HCT116 (cell line): ENCODE results near the gene SH3TC1. TPM values are rescaled to one million over a fixed set of nuclear protein-coding genes. Genes with fewer than 3 reads are reported as not detected.

Source experiments
- ATAC-seq: fragments of 200-7000 bp; cut with Tn5 transposase; 2 replicates; pipeline ENCODE4 v1.9.1; 2020; ENCODE audit warnings: mild to moderate bottlenecking, moderate library complexity
- BruUV-seq: library from RNA; stranded (reverse); fragments of 400-500 nt; replicated peaks from 2 replicates; lab custom pipeline; 2021; lab: Mats Ljungman, UMichigan
- CTCF ChIA-PET: fragments of 300-600 bp; sonication (Branson Sonifier 250); formaldehyde crosslinking; loops from one replicate; lab custom pipeline; 2021; ENCODE audit warnings: antibody characterized with exemption; lab: Charles Lee
- POLR2A ChIA-PET: fragments of 300-600, 350-600 bp; sonication (Branson Sonifier 250); formaldehyde crosslinking; loops from one replicate; lab custom pipeline; 2021; ENCODE audit warnings: antibody characterized with exemption; lab: Charles Lee
- RAD21 ChIA-PET, 2 experiments: fragments of 300-600 bp; sonication (Branson Sonifier 250); formaldehyde crosslinking; loops; one replicate each; lab custom pipeline; 2023; ENCODE audit warnings: low total read pairs in 2 of 2; ENCODE audit not compliant: uncharacterized antibody in 2 of 2, unreplicated experiment in 2 of 2, low non-redundant PET in 1 of 2; lab: Charles Lee
- DNase-seq: peaks from one replicate; pipeline ENCODE4 v3.0.0-alpha.2; 2010; ENCODE audit warnings: low read depth, low spot score
- H2AFZ ChIP-seq: fragments of 200-600 bp; shearing (Covaris generic), sonication (generic); 2 replicates; pipeline ENCODE4 v1.6.1; 2017; ENCODE audit warnings: low read depth, mixed run types, mixed read lengths, antibody characterized with exemption, low read length; ENCODE audit not compliant: poor library complexity, severe bottlenecking
- H3K27ac ChIP-seq: 2 replicates; pipeline ENCODE4 v1.5.1; 2012; ENCODE audit warnings: low read depth, low read length
- H3K27me3 ChIP-seq: fragments of 200-600 bp; sonication (generic); 2 replicates; pipeline ENCODE4 v1.6.1; 2016; ENCODE audit warnings: mixed run types, low read length, mixed read lengths; ENCODE audit not compliant: insufficient read depth
- H3K36me3 ChIP-seq, 2 experiments: fragments of 200-500 bp in 1 of 2; fragments of 200-600 bp in 1 of 2; sonication (Bioruptor generic) in 1 of 2; sonication (generic) in 1 of 2; 2 replicates each; pipeline versions ENCODE4 v1.5.1 to v1.6.1; 2014 to 2016; ENCODE audit warnings: low read length in 2 of 2, inconsistent platforms in 1 of 2, mixed read lengths in 1 of 2, mixed run types in 1 of 2; ENCODE audit not compliant: insufficient read depth in 2 of 2, control insufficient read depth in 1 of 2
- H3K4me1 ChIP-seq, 2 experiments: fragments of 200-600 bp in 1 of 2; sonication (generic) in 1 of 2; 2 replicates each; pipeline versions ENCODE4 v1.5.1 to v1.6.1; 2012 to 2017; ENCODE audit warnings: low read length in 2 of 2, inconsistent platforms in 1 of 2, mild to moderate bottlenecking in 1 of 2, mixed read lengths in 1 of 2, mixed run types in 1 of 2, moderate library complexity in 1 of 2; ENCODE audit not compliant: insufficient read depth in 2 of 2, control insufficient read depth in 1 of 2
- H3K4me2 ChIP-seq: fragments of 200-600 bp; sonication (generic); 2 replicates; pipeline ENCODE4 v1.6.1; 2017; ENCODE audit warnings: mixed run types, low read length, mixed read lengths
- H3K4me3 ChIP-seq, 2 experiments: fragments of 200-600 bp in 1 of 2; sonication (generic) in 1 of 2; replicated peaks in 1 of 2; 2 replicates each; pipeline ENCODE4 v1.5.1; 2011 to 2016; ENCODE audit warnings: low read length in 2 of 2, control low read depth in 1 of 2, low read depth in 1 of 2, mild to moderate bottlenecking in 1 of 2, mixed read lengths in 1 of 2, mixed run types in 1 of 2
- H3K79me2 ChIP-seq: fragments of 200-600 bp; sonication (generic); 2 replicates; pipeline ENCODE4 v1.6.1; 2017; ENCODE audit warnings: mild to moderate bottlenecking, mixed run types, low read length, moderate library complexity, mixed read lengths; ENCODE audit not compliant: insufficient read depth
- H3K9ac ChIP-seq: fragments of 200-600 bp; sonication (generic); 2 replicates; pipeline ENCODE4 v1.6.1; 2016; ENCODE audit warnings: low read length, mixed read lengths
- H3K9me2 ChIP-seq: fragments of 200-600 bp; sonication (generic), shearing (Covaris generic); 2 replicates; pipeline ENCODE4 v1.6.1; 2017; ENCODE audit warnings: mixed run types, mild to moderate bottlenecking, moderate library complexity; ENCODE audit not compliant: insufficient read depth
- H3K9me3 ChIP-seq, 2 experiments: fragments of 200-500 bp in 1 of 2; fragments of 200-600 bp in 1 of 2; sonication (Bioruptor generic) in 1 of 2; sonication (generic) in 1 of 2; 2 replicates each; pipeline ENCODE4 v1.6.1; 2014 to 2017; ENCODE audit warnings: low read length in 2 of 2, mixed read lengths in 2 of 2, inconsistent platforms in 1 of 2, low read depth in 1 of 2, mild to moderate bottlenecking in 1 of 2, mixed run types in 1 of 2, moderate library complexity in 1 of 2; ENCODE audit not compliant: control insufficient read depth in 1 of 2, insufficient read depth in 1 of 2
- H4K20me1 ChIP-seq: fragments of 200-600 bp; sonication (generic), shearing (Covaris generic); 2 replicates; pipeline ENCODE4 v1.6.1; 2017; ENCODE audit warnings: mixed run types, mild to moderate bottlenecking, moderate library complexity; ENCODE audit not compliant: insufficient read depth
- CBX3 ChIP-seq: IDR thresholded peaks from 2 replicates; pipeline ENCODE4 v1.6.1; 2012; ENCODE audit warnings: low read depth
- CEBPB ChIP-seq: IDR thresholded peaks from 2 replicates; pipeline ENCODE4 v1.6.1; 2012; ENCODE audit warnings: low read depth
- ELF1 ChIP-seq: IDR thresholded peaks from 2 replicates; pipeline ENCODE4 v1.6.1; 2012; ENCODE audit warnings: low read depth, borderline replicate concordance
- EZH2phosphoT487 ChIP-seq: fragments of 200-600 bp; IDR thresholded peaks from 2 replicates; pipeline ENCODE4 v1.6.1; 2018; ENCODE audit warnings: antibody characterized with exemption, borderline replicate concordance
- FOSL1 ChIP-seq: IDR thresholded peaks from 2 replicates; pipeline ENCODE4 v1.6.1; 2012; ENCODE audit warnings: low read depth
- POLR2A ChIP-seq: IDR thresholded peaks from 2 replicates; pipeline ENCODE4 v1.7.0; 2011; ENCODE audit warnings: borderline replicate concordance; ENCODE audit not compliant: insufficient read depth, insufficient read length; ENCODE audit errors: extremely low read depth
- POLR2AphosphoS5 ChIP-seq: IDR thresholded peaks from 2 replicates; pipeline ENCODE4 v1.6.1; 2011; ENCODE audit warnings: mild to moderate bottlenecking, low read depth, low read length, moderate library complexity
- RAD21 ChIP-seq: IDR thresholded peaks from 2 replicates; pipeline ENCODE4 v1.6.1; 2012; ENCODE audit warnings: low read depth, mild to moderate bottlenecking
- SIN3A ChIP-seq: IDR thresholded peaks from 2 replicates; pipeline ENCODE4 v1.6.1; 2012; ENCODE audit warnings: low read depth
- SP1 ChIP-seq: IDR thresholded peaks from 2 replicates; pipeline ENCODE4 v1.6.1; 2012; ENCODE audit warnings: low read depth
- SRF ChIP-seq: IDR thresholded peaks from 2 replicates; pipeline ENCODE4 v1.6.1; 2012; ENCODE audit warnings: low read depth
- TCF7L2 ChIP-seq: IDR thresholded peaks from 2 replicates; pipeline ENCODE4 v1.7.0; 2011; ENCODE audit warnings: borderline replicate concordance, inconsistent platforms; ENCODE audit not compliant: insufficient read depth, insufficient read length; ENCODE audit errors: extremely low read depth
- YY1 ChIP-seq: IDR thresholded peaks from 2 replicates; pipeline ENCODE4 v1.6.1; 2011; ENCODE audit warnings: low read length, low read depth, moderate library complexity, mild to moderate bottlenecking; ENCODE audit not compliant: insufficient replicate concordance; ENCODE audit errors: extremely low read depth
- ZFX ChIP-seq: fragments of 450-650 bp; IDR thresholded peaks from 2 replicates; pipeline ENCODE4 v1.6.1; 2017
- ZNF274 ChIP-seq: fragments of 200-500 bp; sonication (Bioruptor generic); IDR thresholded peaks from 2 replicates; pipeline ENCODE4 v1.6.1; 2014; ENCODE audit warnings: mild to moderate bottlenecking, low read depth, low read length, inconsistent platforms
- intact Hi-C: fragments of 100-400 bp; cut with micrococcal nuclease; formaldehyde crosslinking; loops from 2 replicates; pipeline ENCODE4 v1.10.0; 2022
- total RNA-seq: library from RNA; stranded (reverse); gene quantifications from one replicate; pipeline ENCODE4 v1.2.1, GENCODE V29; 2021; ENCODE audit not compliant: unreplicated experiment
- TF ChIP-seq, protein P1 (sequence below): IDR thresholded peaks from 2 replicates; pipeline ENCODE4 v1.6.1; 2012; ENCODE audit warnings: low read depth
- TF ChIP-seq, protein P2 (sequence below), 3 experiments: fragments of 200-600 bp in 1 of 3; sonication (generic) in 1 of 3; IDR thresholded peaks in 2 of 3; conservative IDR thresholded peaks in 1 of 3; 2 replicates each; pipeline ENCODE4 v1.5.1; 2012 to 2017; ENCODE audit warnings: low read depth in 2 of 3, low read length in 2 of 3, antibody characterized with exemption in 1 of 3, borderline replicate concordance in 1 of 3, control low read depth in 1 of 3, mild to moderate bottlenecking in 1 of 3, mixed read lengths in 1 of 3, mixed run types in 1 of 3, moderate library complexity in 1 of 3; ENCODE audit not compliant: insufficient read depth in 1 of 3
- TF ChIP-seq, protein P3 (sequence below): IDR thresholded peaks from 2 replicates; pipeline ENCODE4 v1.6.1; 2011; ENCODE audit warnings: mild to moderate bottlenecking, low read length, moderate library complexity; ENCODE audit not compliant: insufficient replicate concordance; ENCODE audit errors: extremely low read depth
- TF ChIP-seq, protein P4 (sequence below): IDR thresholded peaks from 2 replicates; pipeline ENCODE4 v1.6.1; 2012
- TF ChIP-seq, protein P5 (sequence below): IDR thresholded peaks from 2 replicates; pipeline ENCODE4 v1.6.1; 2012

The SH3TC1 gene
- total RNA-seq, 1 experiment from 2014 or later: 12.5 TPM

DNA sequence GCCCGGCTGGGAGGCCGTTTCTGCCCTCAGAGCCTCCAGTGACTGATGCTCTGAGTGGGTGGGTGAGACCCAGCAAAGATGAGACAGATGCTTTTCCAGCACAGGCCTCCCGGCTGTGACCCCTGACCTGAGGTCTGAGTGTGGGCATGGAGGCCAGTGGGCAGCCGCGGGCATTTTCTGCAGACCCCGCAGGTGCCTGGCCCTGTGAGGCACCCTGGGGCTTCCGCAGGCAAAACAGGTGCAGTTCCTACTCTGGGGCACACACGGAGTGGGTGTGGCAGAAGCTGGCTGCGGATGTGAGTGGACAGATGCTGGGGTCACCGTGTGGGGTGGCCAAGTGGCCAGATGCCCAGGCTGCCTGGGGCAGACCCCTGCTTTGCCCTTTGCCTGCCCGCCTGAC lies 85.3 kb downstream of the SH3TC1 start:
- H3K36me3 ChIP-seq: no peaks in the 10 kb centered on the region
- no peaks in the 10 kb centered on the region for H3K4me1 ChIP-seq
- no peaks in the 10 kb centered on the region for H3K27me3 ChIP-seq
- no peak for DNase-seq
- CTCF ChIA-PET: no interaction called here
- RAD21 ChIA-PET: no interaction called here
- no TSS peak for BruUV-seq
- intact Hi-C loops: no loop called here
- ATAC-seq: no peak
- no peaks in the 10 kb centered on the region for H3K9me2 ChIP-seq
- no peak overlapping the region for H3K4me3 ChIP-seq
- no peak overlapping the region for H3K9ac ChIP-seq
- no peaks in the 10 kb centered on the region for H3K9me3 ChIP-seq
- TF ChIP-seq, protein P1, sequence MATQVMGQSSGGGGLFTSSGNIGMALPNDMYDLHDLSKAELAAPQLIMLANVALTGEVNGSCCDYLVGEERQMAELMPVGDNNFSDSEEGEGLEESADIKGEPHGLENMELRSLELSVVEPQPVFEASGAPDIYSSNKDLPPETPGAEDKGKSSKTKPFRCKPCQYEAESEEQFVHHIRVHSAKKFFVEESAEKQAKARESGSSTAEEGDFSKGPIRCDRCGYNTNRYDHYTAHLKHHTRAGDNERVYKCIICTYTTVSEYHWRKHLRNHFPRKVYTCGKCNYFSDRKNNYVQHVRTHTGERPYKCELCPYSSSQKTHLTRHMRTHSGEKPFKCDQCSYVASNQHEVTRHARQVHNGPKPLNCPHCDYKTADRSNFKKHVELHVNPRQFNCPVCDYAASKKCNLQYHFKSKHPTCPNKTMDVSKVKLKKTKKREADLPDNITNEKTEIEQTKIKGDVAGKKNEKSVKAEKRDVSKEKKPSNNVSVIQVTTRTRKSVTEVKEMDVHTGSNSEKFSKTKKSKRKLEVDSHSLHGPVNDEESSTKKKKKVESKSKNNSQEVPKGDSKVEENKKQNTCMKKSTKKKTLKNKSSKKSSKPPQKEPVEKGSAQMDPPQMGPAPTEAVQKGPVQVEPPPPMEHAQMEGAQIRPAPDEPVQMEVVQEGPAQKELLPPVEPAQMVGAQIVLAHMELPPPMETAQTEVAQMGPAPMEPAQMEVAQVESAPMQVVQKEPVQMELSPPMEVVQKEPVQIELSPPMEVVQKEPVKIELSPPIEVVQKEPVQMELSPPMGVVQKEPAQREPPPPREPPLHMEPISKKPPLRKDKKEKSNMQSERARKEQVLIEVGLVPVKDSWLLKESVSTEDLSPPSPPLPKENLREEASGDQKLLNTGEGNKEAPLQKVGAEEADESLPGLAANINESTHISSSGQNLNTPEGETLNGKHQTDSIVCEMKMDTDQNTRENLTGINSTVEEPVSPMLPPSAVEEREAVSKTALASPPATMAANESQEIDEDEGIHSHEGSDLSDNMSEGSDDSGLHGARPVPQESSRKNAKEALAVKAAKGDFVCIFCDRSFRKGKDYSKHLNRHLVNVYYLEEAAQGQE: no peak
- no peak for TF ChIP-seq TCF7L2
- no peak for TF ChIP-seq CEBPB
- no peak for TF ChIP-seq SP1
- no peak for TF ChIP-seq SRF
- no peak for TF ChIP-seq POLR2A
- TF ChIP-seq SIN3A: no peak
- TF ChIP-seq YY1: no peak
- no peak for TF ChIP-seq ZNF274
- TF ChIP-seq, protein P2, sequence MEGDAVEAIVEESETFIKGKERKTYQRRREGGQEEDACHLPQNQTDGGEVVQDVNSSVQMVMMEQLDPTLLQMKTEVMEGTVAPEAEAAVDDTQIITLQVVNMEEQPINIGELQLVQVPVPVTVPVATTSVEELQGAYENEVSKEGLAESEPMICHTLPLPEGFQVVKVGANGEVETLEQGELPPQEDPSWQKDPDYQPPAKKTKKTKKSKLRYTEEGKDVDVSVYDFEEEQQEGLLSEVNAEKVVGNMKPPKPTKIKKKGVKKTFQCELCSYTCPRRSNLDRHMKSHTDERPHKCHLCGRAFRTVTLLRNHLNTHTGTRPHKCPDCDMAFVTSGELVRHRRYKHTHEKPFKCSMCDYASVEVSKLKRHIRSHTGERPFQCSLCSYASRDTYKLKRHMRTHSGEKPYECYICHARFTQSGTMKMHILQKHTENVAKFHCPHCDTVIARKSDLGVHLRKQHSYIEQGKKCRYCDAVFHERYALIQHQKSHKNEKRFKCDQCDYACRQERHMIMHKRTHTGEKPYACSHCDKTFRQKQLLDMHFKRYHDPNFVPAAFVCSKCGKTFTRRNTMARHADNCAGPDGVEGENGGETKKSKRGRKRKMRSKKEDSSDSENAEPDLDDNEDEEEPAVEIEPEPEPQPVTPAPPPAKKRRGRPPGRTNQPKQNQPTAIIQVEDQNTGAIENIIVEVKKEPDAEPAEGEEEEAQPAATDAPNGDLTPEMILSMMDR (IDR thresholded peaks at IDR 0.05 in 2 of 3, conservative IDR thresholded peaks at IDR 0.05 in 1 of 3; ENCODE audit: borderline replicate concordance in 1 of 3, insufficient read depth in 1 of 3, low read depth in 2 of 3, low read length in 2 of 3): no peak
- TF ChIP-seq CBX3: no peak
- TF ChIP-seq, protein P3, sequence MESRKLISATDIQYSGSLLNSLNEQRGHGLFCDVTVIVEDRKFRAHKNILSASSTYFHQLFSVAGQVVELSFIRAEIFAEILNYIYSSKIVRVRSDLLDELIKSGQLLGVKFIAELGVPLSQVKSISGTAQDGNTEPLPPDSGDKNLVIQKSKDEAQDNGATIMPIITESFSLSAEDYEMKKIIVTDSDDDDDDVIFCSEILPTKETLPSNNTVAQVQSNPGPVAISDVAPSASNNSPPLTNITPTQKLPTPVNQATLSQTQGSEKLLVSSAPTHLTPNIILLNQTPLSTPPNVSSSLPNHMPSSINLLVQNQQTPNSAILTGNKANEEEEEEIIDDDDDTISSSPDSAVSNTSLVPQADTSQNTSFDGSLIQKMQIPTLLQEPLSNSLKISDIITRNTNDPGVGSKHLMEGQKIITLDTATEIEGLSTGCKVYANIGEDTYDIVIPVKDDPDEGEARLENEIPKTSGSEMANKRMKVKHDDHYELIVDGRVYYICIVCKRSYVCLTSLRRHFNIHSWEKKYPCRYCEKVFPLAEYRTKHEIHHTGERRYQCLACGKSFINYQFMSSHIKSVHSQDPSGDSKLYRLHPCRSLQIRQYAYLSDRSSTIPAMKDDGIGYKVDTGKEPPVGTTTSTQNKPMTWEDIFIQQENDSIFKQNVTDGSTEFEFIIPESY: no peak
- no peak for TF ChIP-seq FOSL1
- TF ChIP-seq, protein P4, sequence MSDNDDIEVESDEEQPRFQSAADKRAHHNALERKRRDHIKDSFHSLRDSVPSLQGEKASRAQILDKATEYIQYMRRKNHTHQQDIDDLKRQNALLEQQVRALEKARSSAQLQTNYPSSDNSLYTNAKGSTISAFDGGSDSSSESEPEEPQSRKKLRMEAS: no peak
- no peak for TF ChIP-seq EZH2phosphoT487
- no peak for TF ChIP-seq ZFX
- no peak for TF ChIP-seq ELF1
- no peak for TF ChIP-seq POLR2AphosphoS5
- TF ChIP-seq, protein P5, sequence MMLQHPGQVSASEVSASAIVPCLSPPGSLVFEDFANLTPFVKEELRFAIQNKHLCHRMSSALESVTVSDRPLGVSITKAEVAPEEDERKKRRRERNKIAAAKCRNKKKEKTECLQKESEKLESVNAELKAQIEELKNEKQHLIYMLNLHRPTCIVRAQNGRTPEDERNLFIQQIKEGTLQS: no peak
- TF ChIP-seq RAD21: no peak
- POLR2A ChIA-PET: no interaction called here
- H2AFZ ChIP-seq: no peak overlapping the region
- no peak overlapping the region for H3K4me2 ChIP-seq
- H3K79me2 ChIP-seq: no peaks in the 10 kb centered on the region
- H3K27ac ChIP-seq: no peak overlapping the region
- no peaks in the 10 kb centered on the region for H4K20me1 ChIP-seq
